Fibroblast of lung (primary cell): Measurements from ENCODE around the gene ARSG.

Experiments used
- EZH2 ChIP-seq: IDR thresholded peaks from 2 replicates; pipeline ENCODE4 v1.5.1; 2012; ENCODE audit warnings: low read length, control low read depth, mild to moderate bottlenecking; ENCODE audit errors: missing control alignments
- TF ChIP-seq, protein P1 (sequence below), 2 donors: IDR thresholded peaks in 1 of 2; conservative IDR thresholded peaks in 1 of 2; 1 replicate in 1 of 2; 2 replicates in 1 of 2; pipeline ENCODE4 v1.5.1; 2011 to 2012; ENCODE audit warnings: low read length in 2 of 2, control low read depth in 1 of 2, inconsistent platforms in 1 of 2, low read depth in 1 of 2, mild to moderate bottlenecking in 1 of 2

DNA sequence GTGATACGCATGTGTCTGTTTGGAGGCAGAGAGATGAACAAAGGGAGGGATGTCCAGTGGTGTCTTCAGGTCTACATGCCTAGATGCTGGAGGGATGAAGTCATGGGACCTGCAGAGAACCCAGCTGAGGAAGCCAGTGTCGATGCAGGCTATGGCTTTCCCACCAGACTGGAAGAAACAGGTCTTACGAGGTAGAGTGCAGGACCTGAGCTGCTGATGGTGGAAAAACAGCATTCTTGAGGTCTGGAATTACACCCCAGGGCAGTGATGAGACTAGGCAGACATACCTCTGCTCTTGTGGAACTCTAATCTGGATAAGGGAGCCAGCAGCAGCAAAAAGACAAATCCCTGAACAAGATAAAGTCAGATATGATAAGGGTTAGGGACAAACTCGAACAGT, 37.4 kb downstream of the ARSG start:
- TF ChIP-seq, protein P1, sequence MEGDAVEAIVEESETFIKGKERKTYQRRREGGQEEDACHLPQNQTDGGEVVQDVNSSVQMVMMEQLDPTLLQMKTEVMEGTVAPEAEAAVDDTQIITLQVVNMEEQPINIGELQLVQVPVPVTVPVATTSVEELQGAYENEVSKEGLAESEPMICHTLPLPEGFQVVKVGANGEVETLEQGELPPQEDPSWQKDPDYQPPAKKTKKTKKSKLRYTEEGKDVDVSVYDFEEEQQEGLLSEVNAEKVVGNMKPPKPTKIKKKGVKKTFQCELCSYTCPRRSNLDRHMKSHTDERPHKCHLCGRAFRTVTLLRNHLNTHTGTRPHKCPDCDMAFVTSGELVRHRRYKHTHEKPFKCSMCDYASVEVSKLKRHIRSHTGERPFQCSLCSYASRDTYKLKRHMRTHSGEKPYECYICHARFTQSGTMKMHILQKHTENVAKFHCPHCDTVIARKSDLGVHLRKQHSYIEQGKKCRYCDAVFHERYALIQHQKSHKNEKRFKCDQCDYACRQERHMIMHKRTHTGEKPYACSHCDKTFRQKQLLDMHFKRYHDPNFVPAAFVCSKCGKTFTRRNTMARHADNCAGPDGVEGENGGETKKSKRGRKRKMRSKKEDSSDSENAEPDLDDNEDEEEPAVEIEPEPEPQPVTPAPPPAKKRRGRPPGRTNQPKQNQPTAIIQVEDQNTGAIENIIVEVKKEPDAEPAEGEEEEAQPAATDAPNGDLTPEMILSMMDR (conservative IDR thresholded peaks at IDR 0.05 in 1 of 2, IDR thresholded peaks at IDR 0.05 in 1 of 2; ENCODE audit: low read depth in 1 of 2, low read length in 2 of 2): no peak
- TF ChIP-seq EZH2: no peak
